HL-60 (cell line): ENCODE data around the gene SHB.

Experiments used
- CTCF ChIP-seq: IDR thresholded peaks from one replicate; pipeline ENCODE4 v1.5.1; 2011; ENCODE audit warnings: low read length, control low read depth, inconsistent platforms; ENCODE audit not compliant: insufficient read depth
- GABPA ChIP-seq: IDR thresholded peaks from 2 replicates; pipeline ENCODE4 v1.6.1; 2012; ENCODE audit warnings: low read depth
- POLR2AphosphoS5 ChIP-seq: IDR thresholded peaks from 2 replicates; pipeline ENCODE4 v1.6.1; 2012; ENCODE audit warnings: low read depth
- REST ChIP-seq: IDR thresholded peaks from 2 replicates; pipeline ENCODE4 v1.6.1; 2012; ENCODE audit warnings: low read depth; ENCODE audit not compliant: insufficient replicate concordance
- SPI1 ChIP-seq: IDR thresholded peaks from 2 replicates; pipeline ENCODE4 v1.6.1; 2012; ENCODE audit warnings: low read depth, mild to moderate bottlenecking, borderline replicate concordance

GRCh38 chr9:37961351-37961750 lies 107.7 kb downstream of the SHB start:
- TF ChIP-seq CTCF (no peak), SPI1 (no peak; the same call in 1 of the 2 replicates), POLR2AphosphoS5 (no peak), REST (no peak), GABPA (no peak)
